AG09309 (cell line): Measurements from ENCODE around the gene LCE2A.

Experiments
- DNase-seq: peaks from one replicate; pipeline ENCODE4 v3.0.0-alpha.2; 2010; ENCODE audit warnings: low read depth
- H3K4me3 ChIP-seq: 2 replicates; pipeline ENCODE4 v1.5.1; 2011; ENCODE audit warnings: mild to moderate bottlenecking, low read depth, low read length, moderate library complexity; ENCODE audit not compliant: control insufficient read depth
- CTCF ChIP-seq: IDR thresholded peaks from 2 replicates; pipeline ENCODE4 v1.5.1; 2011; ENCODE audit warnings: mild to moderate bottlenecking, low read depth, low read length, inconsistent platforms; ENCODE audit not compliant: insufficient read depth, control insufficient read depth; ENCODE audit errors: missing control alignments

LCE2A gene

GRCh38 chr1:152741656-152742055, 43.5 kb downstream of the LCE2A start:
- no peak overlapping the region for H3K4me3 ChIP-seq
- TF ChIP-seq CTCF: no peak
- no peak for DNase-seq

GRCh38 chr1:152743371-152744145, 45.4 kb downstream of the LCE2A start:
- no peak for DNase-seq

GRCh38 chr1:152745289-152745704, 47.2 kb downstream of the LCE2A start:
- no peak overlapping the region for H3K4me3 ChIP-seq
- no peak for TF ChIP-seq CTCF
- DNase-seq: no peak

More at GRCh38 chr1:152743371-152744145, 45.4 kb downstream of the LCE2A start:
- TF ChIP-seq CTCF: no peak
- no peak overlapping the region for H3K4me3 ChIP-seq

GRCh38 chr1:152745765-152746444, 47.8 kb downstream of the LCE2A start:
- DNase-seq: no peak
- H3K4me3 ChIP-seq: no peak overlapping the region

GRCh38 chr1:152747831-152748230, 49.7 kb downstream of the LCE2A start:
- no peak for DNase-seq
- TF ChIP-seq CTCF: no peak
- H3K4me3 ChIP-seq: no peak overlapping the region

More at GRCh38 chr1:152745765-152746444, 47.8 kb downstream of the LCE2A start:
- TF ChIP-seq CTCF: no peak
